AG09309 (cell line): ENCODE results near the gene HLCS.
"Not testable (repeated sequence)": the region's sequence is repeated elsewhere in the genome, so short reads cannot be mapped to it uniquely, and the experiment has no call there.

Experiments
- DNase-seq: peaks from one replicate; pipeline ENCODE4 v3.0.0-alpha.2; 2010; ENCODE audit warnings: low read depth
- H3K4me3 ChIP-seq: 2 replicates; pipeline ENCODE4 v1.5.1; 2011; ENCODE audit warnings: mild to moderate bottlenecking, low read depth, low read length, moderate library complexity; ENCODE audit not compliant: control insufficient read depth
- CTCF ChIP-seq: IDR thresholded peaks from 2 replicates; pipeline ENCODE4 v1.5.1; 2011; ENCODE audit warnings: mild to moderate bottlenecking, low read depth, low read length, inconsistent platforms; ENCODE audit not compliant: insufficient read depth, control insufficient read depth; ENCODE audit errors: missing control alignments

The HLCS gene

DNA sequence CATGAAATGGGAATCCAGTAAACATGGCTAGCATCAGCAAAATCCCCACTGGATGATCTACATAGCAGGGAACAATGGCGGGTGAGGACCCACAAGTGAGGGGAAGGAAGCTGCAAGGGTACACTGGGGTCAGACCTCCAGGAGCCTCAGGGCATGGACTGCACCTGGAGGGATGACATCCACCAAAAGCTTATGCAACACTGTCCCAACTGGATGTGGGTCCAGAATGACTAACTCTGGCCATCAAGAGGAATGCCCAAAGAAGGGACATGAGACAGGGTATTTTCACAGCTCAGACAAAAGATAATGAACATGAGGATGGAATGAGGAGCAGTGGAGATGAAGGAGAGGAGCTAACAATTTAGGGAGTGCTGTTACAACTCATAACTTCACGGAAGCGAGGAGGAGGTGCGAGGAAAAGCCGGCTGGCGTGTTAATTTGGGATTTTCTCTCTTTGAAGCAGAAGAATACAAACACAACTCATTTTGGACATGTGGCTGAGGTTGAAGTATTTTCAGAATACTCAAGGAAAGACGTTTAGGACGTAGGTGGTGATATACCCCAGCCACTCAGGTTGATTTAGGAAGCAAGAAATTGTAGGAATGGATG, 5.7 kb downstream of the HLCS start:
- H3K4me3 ChIP-seq = no peak overlapping the region
- TF ChIP-seq CTCF = no peak
- DNase-seq = no peak

DNA sequence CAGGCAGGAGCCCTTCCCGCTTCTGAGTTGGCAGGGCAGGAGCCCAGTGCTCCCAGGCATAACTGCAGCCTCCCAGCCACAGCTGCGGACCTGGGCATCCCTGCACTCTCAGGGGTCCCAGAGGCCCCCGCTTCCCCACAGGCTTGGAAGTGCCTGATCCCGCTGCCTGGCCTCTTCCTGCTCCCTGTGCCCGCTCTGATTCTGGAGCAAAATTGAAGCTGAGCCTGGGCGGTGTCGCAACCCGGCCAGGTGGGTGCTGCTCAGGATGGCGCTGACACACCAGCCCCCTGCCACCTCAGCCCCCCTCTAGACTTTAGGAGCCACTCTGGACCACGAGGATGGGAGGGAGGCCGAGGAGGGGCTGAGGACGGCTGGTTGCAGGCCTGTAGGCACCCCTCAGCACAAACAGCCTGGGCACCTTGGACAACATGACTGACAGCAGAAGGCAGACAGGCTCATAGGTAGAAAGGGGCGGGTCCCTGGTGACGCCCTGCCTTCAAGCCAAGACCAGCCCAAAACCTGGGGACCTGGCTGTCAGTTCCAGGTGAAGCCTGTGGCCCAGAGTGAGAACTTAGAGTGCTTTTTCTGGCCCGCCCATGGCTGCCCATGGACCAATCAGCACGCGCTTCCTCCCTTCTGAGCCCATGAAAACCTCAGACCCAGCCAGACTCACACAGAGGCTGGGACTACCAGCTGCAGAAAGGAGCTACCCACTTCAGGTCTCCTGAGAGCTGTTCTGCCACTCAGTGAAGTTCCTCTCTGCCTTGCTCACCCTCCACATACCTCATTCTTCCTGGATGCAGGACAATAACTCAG, 7.2 kb downstream of the HLCS start:
- no peak for DNase-seq
- H3K4me3 ChIP-seq = no peak overlapping the region
- no peak for TF ChIP-seq CTCF

DNA sequence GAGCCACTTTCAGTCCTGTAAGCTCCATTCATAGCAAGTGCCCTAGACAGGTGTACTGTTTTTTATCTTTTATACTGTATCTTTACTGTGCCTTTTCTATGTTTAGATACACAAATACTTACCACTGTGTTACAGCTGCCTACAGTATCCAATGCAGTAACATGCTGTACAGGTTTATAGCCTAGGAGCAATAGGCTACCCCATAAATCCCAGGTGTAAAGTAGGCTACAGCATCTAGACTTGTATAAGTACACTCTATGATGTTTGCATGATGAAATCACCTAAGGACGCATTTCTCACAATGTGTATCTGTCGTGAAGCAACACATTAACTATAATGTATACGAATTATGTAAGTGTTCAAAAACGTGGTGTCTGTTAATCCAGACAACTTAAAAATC, 10.7 kb downstream of the HLCS start:
- no peak for TF ChIP-seq CTCF

GRCh38 chr21:36952331-36952730, 14.1 kb downstream of the HLCS start:
- not testable (repeated sequence) for H3K4me3 ChIP-seq, DNase-seq

More for the DNA sequence above, 10.7 kb downstream of the HLCS start:
- no peak overlapping the region for H3K4me3 ChIP-seq
- DNase-seq = no peak

DNA sequence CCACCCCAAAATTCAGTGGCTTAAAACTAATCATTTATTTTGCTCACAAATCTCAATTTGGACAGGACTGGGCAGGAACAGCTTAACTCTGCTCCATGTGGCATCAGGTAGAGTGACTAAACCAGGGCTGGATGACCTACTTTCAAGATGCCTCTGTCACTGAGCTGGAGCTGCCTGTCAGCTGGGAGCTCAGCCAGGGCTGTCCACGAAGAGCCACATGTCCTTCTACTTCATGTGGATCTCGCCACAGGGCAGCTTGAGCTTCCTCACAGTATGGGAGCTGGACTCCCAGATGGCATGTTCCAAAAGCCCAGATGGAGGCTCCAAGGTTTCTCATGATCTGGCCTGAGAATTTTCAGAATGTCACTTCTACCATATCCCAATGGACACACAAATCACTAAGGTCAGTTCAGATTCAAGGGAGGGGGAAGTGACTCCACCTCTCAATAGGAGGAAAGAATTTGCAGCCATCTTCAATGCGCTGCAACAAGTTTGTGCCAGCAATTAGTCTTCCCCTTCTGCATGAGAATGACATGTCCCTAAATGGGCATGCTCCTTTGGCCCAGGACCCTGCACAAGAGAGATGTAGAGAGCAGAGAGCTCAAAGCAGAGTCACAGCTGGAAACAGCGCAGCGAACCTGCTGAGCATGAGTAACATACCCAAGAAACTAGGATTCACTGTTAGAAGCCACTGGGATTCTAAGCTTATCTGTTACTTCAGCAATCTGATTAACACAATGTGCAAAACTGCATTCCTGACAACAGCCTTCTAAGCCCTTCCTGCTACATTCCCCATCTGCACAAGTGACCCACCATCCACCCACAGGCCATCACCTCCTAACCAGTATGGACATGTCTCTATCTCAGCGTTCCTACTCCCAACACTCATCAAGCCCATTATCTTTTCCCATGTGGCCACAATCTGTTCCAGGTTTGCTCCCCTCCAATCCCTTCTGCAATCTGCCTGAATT, 17.0 kb downstream of the HLCS start:
- TF ChIP-seq CTCF = no peak
- no peak overlapping the region for H3K4me3 ChIP-seq
- DNase-seq = no peak

GRCh38 chr21:36948686-36949085, 17.8 kb downstream of the HLCS start:
- DNase-seq = peak; percentile 11
- TF ChIP-seq CTCF = no peak
- H3K4me3 ChIP-seq = no peak overlapping the region

GRCh38 chr21:36946949-36947356, 19.5 kb downstream of the HLCS start:
- no peak overlapping the region for H3K4me3 ChIP-seq

More at GRCh38 chr21:36946949-36947356, 19.5 kb downstream of the HLCS start:
- TF ChIP-seq CTCF = no peak
- DNase-seq = no peak
